Activated naive CD8-positive, alpha-beta T cell treated with anti-CD3 and anti-CD28 coated beads, Interleukin-2, amount 50 U/mL, for 24 hours (primary cell): ENCODE results near the gene ARHGAP6.

Experiments
- ATAC-seq: fragments of 150-1000 bp; cut with Tn5 transposase; one replicate; pipeline ENCODE4 v1.10.0; 2021
- DNase-seq: peaks from one replicate; pipeline ENCODE4 v3.0.0; 2021
- H3K27ac Mint-ChIP-seq: one replicate; pipeline ENCODE4 v1.8.0; 2021; ENCODE audit warnings: mild to moderate bottlenecking, mixed read lengths
- H3K27me3 Mint-ChIP-seq: one replicate; pipeline ENCODE4 v1.8.0; 2021; ENCODE audit warnings: mixed read lengths
- H3K36me3 Mint-ChIP-seq: one replicate; pipeline ENCODE4 v1.8.0; 2021; ENCODE audit warnings: low read depth, mixed read lengths
- H3K4me1 Mint-ChIP-seq: one replicate; pipeline ENCODE4 v1.8.0; 2021; ENCODE audit warnings: mixed read lengths
- H3K4me3 Mint-ChIP-seq: one replicate; pipeline ENCODE4 v1.8.0; 2021; ENCODE audit warnings: mild to moderate bottlenecking, moderate library complexity, mixed read lengths
- H3K9me3 Mint-ChIP-seq: one replicate; pipeline ENCODE4 v1.8.0; 2021; ENCODE audit warnings: mixed read lengths

The ARHGAP6 gene

GRCh38 chrX:11665168-11666111 lies at the start of gene ARHGAP6:
Gene ARHGAP6, minus strand, starts transcription at chrX:11665920. Its CDS starts 1,092 bp downstream, at chrX:11664828.
- Mint-ChIP-seq H3K4me1 (no peaks in the 10 kb centered on the region), H3K4me3 (peak within 1 kb of the TSS; percentile 42), H3K27me3 (peaks cover 45% of the 10 kb centered on the region)

GRCh38 chrX:11704725-11705495 lies 39.2 kb upstream of the ARHGAP6 start:
- Mint-ChIP-seq H3K4me3 (no peak overlapping the region), H3K4me1 (no peaks in the 10 kb centered on the region), H3K9me3 (no peaks in the 10 kb centered on the region), H3K27ac (no peak overlapping the region), H3K27me3 (no peaks in the 10 kb centered on the region), H3K36me3 (no peaks in the 10 kb centered on the region)
- DNase-seq, result no peak
- no peak for ATAC-seq

More at GRCh38 chrX:11665168-11666111, at the start of gene ARHGAP6:
- H3K27ac Mint-ChIP-seq, result no peak within 1 kb of the TSS
- ATAC-seq (no peak), DNase-seq (no peak)
- no peaks in the 10 kb centered on the region for H3K36me3 Mint-ChIP-seq
- no peaks in the 10 kb centered on the region for H3K9me3 Mint-ChIP-seq

- no peaks in the 10 kb centered on the region for H3K9me3 Mint-ChIP-seq
- H3K4me3 Mint-ChIP-seq, result no peak overlapping the region
- ATAC-seq, result no peak
- no peak for DNase-seq
- no peaks in the 10 kb centered on the region for H3K27me3 Mint-ChIP-seq
- no peak overlapping the region for H3K27ac Mint-ChIP-seq
- no peaks in the 10 kb centered on the region for H3K4me1 Mint-ChIP-seq
- H3K36me3 Mint-ChIP-seq, result no peaks in the 10 kb centered on the region
These were observed 38.1 kb upstream of the ARHGAP6 start for GRCh38 chrX:11703855-11704254.

- Mint-ChIP-seq H3K36me3 (no peaks in the 10 kb centered on the region), H3K4me1 (no peaks in the 10 kb centered on the region), H3K9me3 (no peaks in the 10 kb centered on the region), H3K4me3 (no peak overlapping the region), H3K27ac (no peak overlapping the region), H3K27me3 (no peaks in the 10 kb centered on the region)
- DNase-seq (no peak), ATAC-seq (no peak)
These were observed 37.4 kb upstream of the ARHGAP6 start for GRCh38 chrX:11702965-11703631.

- H3K36me3 Mint-ChIP-seq, result no peaks in the 10 kb centered on the region
- no peak for DNase-seq
- H3K27me3 Mint-ChIP-seq, result no peaks in the 10 kb centered on the region
- no peak overlapping the region for H3K27ac Mint-ChIP-seq
- H3K4me1 Mint-ChIP-seq, result no peaks in the 10 kb centered on the region
- no peak overlapping the region for H3K4me3 Mint-ChIP-seq
- no peak for ATAC-seq
- H3K9me3 Mint-ChIP-seq, result no peaks in the 10 kb centered on the region
These were observed 36.7 kb upstream of the ARHGAP6 start for GRCh38 chrX:11702420-11702819.

- no peaks in the 10 kb centered on the region for H3K9me3 Mint-ChIP-seq
- no peaks in the 10 kb centered on the region for H3K36me3 Mint-ChIP-seq
- no peak overlapping the region for H3K4me3 Mint-ChIP-seq
- peaks cover 2% of the 10 kb centered on the region for H3K27me3 Mint-ChIP-seq
- DNase-seq (no peak), ATAC-seq (no peak)
- no peaks in the 10 kb centered on the region for H3K4me1 Mint-ChIP-seq
- H3K27ac Mint-ChIP-seq, result no peak overlapping the region
These were observed 33.0 kb upstream of the ARHGAP6 start for GRCh38 chrX:11698702-11699101.

- Mint-ChIP-seq H3K4me1 (no peaks in the 10 kb centered on the region), H3K9me3 (no peaks in the 10 kb centered on the region), H3K27me3 (peaks cover 2% of the 10 kb centered on the region), H3K27ac (no peak overlapping the region), H3K4me3 (no peak overlapping the region), H3K36me3 (no peaks in the 10 kb centered on the region)
- ATAC-seq, result no peak
- no peak for DNase-seq
These were observed 22.5 kb upstream of the ARHGAP6 start for GRCh38 chrX:11688201-11688600.

GRCh38 chrX:11687157-11687556 lies 21.4 kb upstream of the ARHGAP6 start:
- H3K4me1 Mint-ChIP-seq, result no peaks in the 10 kb centered on the region
- no peak overlapping the region for H3K4me3 Mint-ChIP-seq
- ATAC-seq, result no peak
- peaks cover 2% of the 10 kb centered on the region for H3K27me3 Mint-ChIP-seq
- no peak overlapping the region for H3K27ac Mint-ChIP-seq
- no peaks in the 10 kb centered on the region for H3K9me3 Mint-ChIP-seq
- no peak for DNase-seq
- H3K36me3 Mint-ChIP-seq, result no peaks in the 10 kb centered on the region

GRCh38 chrX:11683057-11683456 lies 17.3 kb upstream of the ARHGAP6 start:
- no peak for DNase-seq
- H3K27ac Mint-ChIP-seq, result no peak overlapping the region
- no peak overlapping the region for H3K4me3 Mint-ChIP-seq
- ATAC-seq, result no peak
- H3K9me3 Mint-ChIP-seq, result no peaks in the 10 kb centered on the region
- no peaks in the 10 kb centered on the region for H3K36me3 Mint-ChIP-seq
- H3K27me3 Mint-ChIP-seq, result peaks cover 2% of the 10 kb centered on the region
- no peaks in the 10 kb centered on the region for H3K4me1 Mint-ChIP-seq

- DNase-seq (no peak), ATAC-seq (no peak)
- Mint-ChIP-seq H3K9me3 (no peaks in the 10 kb centered on the region), H3K4me3 (no peak overlapping the region), H3K4me1 (no peaks in the 10 kb centered on the region), H3K36me3 (no peaks in the 10 kb centered on the region), H3K27ac (no peak overlapping the region), H3K27me3 (peaks cover 3% of the 10 kb centered on the region)
These were observed 12.4 kb upstream of the ARHGAP6 start for GRCh38 chrX:11678158-11678557.

- no peak for ATAC-seq
- H3K4me3 Mint-ChIP-seq, result no peak overlapping the region
These were observed 6.5 kb upstream of the ARHGAP6 start for GRCh38 chrX:11672213-11672612.

GRCh38 chrX:11670316-11670715 lies 4.6 kb upstream of the ARHGAP6 start:
- ATAC-seq (no peak), DNase-seq (no peak)
- H3K9me3 Mint-ChIP-seq, result no peaks in the 10 kb centered on the region
- H3K27ac Mint-ChIP-seq, result no peak overlapping the region
- H3K4me1 Mint-ChIP-seq, result no peaks in the 10 kb centered on the region
- H3K27me3 Mint-ChIP-seq, result peaks cover 33% of the 10 kb centered on the region
- no peak overlapping the region for H3K4me3 Mint-ChIP-seq
- no peaks in the 10 kb centered on the region for H3K36me3 Mint-ChIP-seq

More at GRCh38 chrX:11672213-11672612, 6.5 kb upstream of the ARHGAP6 start:
- H3K9me3 Mint-ChIP-seq, result no peaks in the 10 kb centered on the region
- H3K27me3 Mint-ChIP-seq, result peaks cover 20% of the 10 kb centered on the region
- H3K27ac Mint-ChIP-seq, result no peak overlapping the region
- no peaks in the 10 kb centered on the region for H3K36me3 Mint-ChIP-seq
- H3K4me1 Mint-ChIP-seq, result no peaks in the 10 kb centered on the region
- no peak for DNase-seq

- Mint-ChIP-seq H3K27me3 (peaks cover 42% of the 10 kb centered on the region), H3K27ac (no peak overlapping the region), H3K4me1 (no peaks in the 10 kb centered on the region), H3K9me3 (no peaks in the 10 kb centered on the region), H3K4me3 (no peak overlapping the region), H3K36me3 (no peaks in the 10 kb centered on the region)
- peak; percentile 65 for ATAC-seq
- no peak for DNase-seq
These were observed 1.4 kb upstream of the ARHGAP6 start for GRCh38 chrX:11666952-11667685.

- Mint-ChIP-seq H3K9me3 (no peaks in the 10 kb centered on the region), H3K27ac (no peak overlapping the region), H3K4me1 (no peaks in the 10 kb centered on the region), H3K27me3 (peaks cover 46% of the 10 kb centered on the region), H3K36me3 (no peaks in the 10 kb centered on the region), H3K4me3 (peak overlapping the region; percentile 29)
- DNase-seq (no peak), ATAC-seq (no peak)
These were observed 444 bp upstream of the ARHGAP6 start for GRCh38 chrX:11666164-11666563.
